ENCODE results near the gene HOXC13.

Gene HOXC13

DNA sequence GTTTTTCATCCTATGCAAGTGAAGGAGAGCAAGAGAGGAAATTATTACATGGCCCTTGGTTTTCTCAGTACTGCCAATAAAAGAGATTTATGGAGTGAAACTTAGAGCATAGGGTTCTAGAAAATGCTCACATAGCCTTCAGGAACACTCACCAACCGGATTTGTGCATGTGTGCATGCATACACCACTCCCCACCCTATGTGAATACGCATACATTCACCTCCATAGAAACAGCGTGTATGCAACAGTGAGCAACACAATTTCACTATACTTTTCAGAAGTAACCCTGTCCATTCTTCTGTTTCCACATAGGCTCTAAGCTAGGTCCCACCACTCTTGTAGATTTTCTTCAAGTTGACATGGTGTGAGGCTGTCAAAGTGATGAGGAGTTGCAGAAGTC, 31.5 kb upstream of the HOXC13 start:
- ATAC-seq (ENCODE audit: low read depth) (no peak), DNase-seq (ENCODE audit: low spot score) (no peak)
- Histone ChIP-seq H3K27me3 (ENCODE audit: insufficient read depth, poor library complexity, severe bottlenecking) (peaks cover 25% of the 10 kb centered on the region), H3K4me1 (ENCODE audit: insufficient read depth, poor library complexity, severe bottlenecking) (no peaks in the 10 kb centered on the region), H3K36me3 (ENCODE audit: low read depth) (no peaks in the 10 kb centered on the region), H3K27ac (ENCODE audit: poor library complexity, severe bottlenecking) (no peak overlapping the region), H3K9me3 (ENCODE audit: severe bottlenecking) (no peaks in the 10 kb centered on the region), H3K4me3 (ENCODE audit: severe bottlenecking) (no peak overlapping the region)
- TF ChIP-seq, protein P1, sequence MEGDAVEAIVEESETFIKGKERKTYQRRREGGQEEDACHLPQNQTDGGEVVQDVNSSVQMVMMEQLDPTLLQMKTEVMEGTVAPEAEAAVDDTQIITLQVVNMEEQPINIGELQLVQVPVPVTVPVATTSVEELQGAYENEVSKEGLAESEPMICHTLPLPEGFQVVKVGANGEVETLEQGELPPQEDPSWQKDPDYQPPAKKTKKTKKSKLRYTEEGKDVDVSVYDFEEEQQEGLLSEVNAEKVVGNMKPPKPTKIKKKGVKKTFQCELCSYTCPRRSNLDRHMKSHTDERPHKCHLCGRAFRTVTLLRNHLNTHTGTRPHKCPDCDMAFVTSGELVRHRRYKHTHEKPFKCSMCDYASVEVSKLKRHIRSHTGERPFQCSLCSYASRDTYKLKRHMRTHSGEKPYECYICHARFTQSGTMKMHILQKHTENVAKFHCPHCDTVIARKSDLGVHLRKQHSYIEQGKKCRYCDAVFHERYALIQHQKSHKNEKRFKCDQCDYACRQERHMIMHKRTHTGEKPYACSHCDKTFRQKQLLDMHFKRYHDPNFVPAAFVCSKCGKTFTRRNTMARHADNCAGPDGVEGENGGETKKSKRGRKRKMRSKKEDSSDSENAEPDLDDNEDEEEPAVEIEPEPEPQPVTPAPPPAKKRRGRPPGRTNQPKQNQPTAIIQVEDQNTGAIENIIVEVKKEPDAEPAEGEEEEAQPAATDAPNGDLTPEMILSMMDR (IDR thresholded peaks at IDR 0.05; ENCODE audit: poor library complexity, severe bottlenecking) = no peak

DNA sequence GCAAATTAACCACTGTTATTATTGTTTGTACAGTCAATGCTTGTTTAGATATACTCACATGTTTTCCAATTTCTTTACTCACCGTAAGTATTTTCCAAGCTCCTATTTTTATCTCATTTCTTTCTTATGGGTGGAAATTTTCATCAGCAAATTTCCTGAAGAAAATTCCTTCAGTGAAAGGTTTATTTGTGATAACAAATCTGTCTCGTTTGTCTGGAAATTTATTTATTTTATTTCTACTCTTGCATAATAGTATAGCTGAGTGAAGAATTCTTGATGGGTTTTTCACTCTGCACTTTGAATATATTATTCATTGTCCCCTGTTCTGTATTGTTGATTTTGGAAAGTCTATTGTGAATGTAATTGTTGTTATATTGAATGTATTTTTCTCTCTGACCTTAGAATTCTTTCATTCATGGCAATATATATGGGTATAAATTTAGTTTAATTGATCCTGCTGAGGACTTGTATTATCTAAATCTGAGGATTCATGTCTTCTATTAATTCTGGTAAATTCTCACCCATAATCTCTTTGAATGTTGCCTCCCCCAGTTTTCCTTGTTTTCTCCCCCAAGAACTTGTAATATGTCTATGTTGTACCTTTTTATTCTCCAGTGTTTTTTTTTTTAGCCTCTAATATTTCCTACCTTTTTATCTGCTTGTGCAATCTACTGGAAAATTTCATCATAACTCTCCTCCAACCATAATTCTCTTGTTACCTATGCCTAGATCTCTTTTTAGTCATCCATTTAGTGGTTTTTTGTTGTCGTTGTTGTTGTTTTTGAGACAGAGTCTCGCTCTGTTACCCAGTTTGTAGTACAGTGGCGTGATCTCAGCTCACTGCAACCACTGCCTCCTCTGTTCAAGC, 21.6 kb upstream of the HOXC13 start:
- Histone ChIP-seq H3K36me3 (ENCODE audit: low read depth) (no peaks in the 10 kb centered on the region), H3K9me3 (ENCODE audit: severe bottlenecking) (no peaks in the 10 kb centered on the region), H3K4me1 (ENCODE audit: insufficient read depth, poor library complexity, severe bottlenecking) (no peaks in the 10 kb centered on the region), H3K4me3 (ENCODE audit: severe bottlenecking) (no peak overlapping the region), H3K27me3 (ENCODE audit: insufficient read depth, poor library complexity, severe bottlenecking) (peaks cover 20% of the 10 kb centered on the region), H3K27ac (ENCODE audit: poor library complexity, severe bottlenecking) (no peak overlapping the region)
- DNase-seq (ENCODE audit: low spot score) (no peak), ATAC-seq (ENCODE audit: low read depth) (no peak)
- TF ChIP-seq, protein P1 (IDR thresholded peaks at IDR 0.05; ENCODE audit: poor library complexity, severe bottlenecking) = no peak

DNA sequence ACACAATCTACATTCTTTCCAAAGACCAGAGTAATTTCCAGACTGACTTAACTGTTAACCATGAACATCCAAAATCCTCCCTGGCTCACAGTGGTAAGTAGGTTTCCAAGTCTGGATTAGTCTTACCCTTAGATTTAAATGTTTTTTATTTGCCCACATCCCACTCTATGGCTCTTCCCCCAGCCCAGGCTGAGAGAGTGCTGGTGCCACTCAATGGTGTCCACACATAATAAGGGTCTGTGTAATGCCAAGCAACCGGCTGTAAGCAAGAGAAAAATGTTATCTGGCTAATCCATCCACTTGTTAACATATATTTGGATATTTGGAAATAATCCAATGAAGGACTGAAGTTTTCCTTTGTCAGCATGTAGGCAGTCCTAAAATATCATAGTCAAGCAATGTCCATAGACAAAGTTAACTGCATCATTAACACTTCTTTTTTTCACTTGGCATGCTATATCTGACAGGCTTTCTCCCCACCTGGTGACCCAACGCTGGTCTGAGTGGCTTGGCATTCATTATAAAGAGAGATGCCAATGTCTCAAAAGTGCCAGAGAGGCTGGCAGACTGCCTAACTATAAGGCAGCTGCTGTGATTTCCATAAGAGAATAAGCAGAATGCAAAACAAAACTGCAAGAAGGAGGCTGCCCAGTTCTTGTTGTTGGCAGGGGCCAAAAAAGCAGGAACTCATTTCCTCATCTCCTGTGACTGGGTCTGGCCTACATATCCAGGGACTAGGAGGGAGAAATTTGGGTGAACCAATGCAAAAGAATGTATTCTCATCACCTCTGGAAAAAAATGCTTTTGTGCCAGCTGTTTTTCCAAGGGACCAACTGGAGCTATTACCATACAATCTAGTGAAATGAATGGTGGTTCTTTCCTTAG, 13.9 kb upstream of the HOXC13 start:
- Histone ChIP-seq H3K27me3 (ENCODE audit: insufficient read depth, poor library complexity, severe bottlenecking) (peaks cover 73% of the 10 kb centered on the region), H3K36me3 (ENCODE audit: low read depth) (no peaks in the 10 kb centered on the region), H3K4me3 (ENCODE audit: severe bottlenecking) (no peak overlapping the region), H3K4me1 (ENCODE audit: insufficient read depth, poor library complexity, severe bottlenecking) (no peaks in the 10 kb centered on the region), H3K9me3 (ENCODE audit: severe bottlenecking) (no peaks in the 10 kb centered on the region), H3K27ac (ENCODE audit: poor library complexity, severe bottlenecking) (no peak overlapping the region)
- no peak for DNase-seq (ENCODE audit: low spot score)
- no peak for ATAC-seq (ENCODE audit: low read depth)
- TF ChIP-seq, protein P1 (IDR thresholded peaks at IDR 0.05; ENCODE audit: poor library complexity, severe bottlenecking) = no peak

DNA sequence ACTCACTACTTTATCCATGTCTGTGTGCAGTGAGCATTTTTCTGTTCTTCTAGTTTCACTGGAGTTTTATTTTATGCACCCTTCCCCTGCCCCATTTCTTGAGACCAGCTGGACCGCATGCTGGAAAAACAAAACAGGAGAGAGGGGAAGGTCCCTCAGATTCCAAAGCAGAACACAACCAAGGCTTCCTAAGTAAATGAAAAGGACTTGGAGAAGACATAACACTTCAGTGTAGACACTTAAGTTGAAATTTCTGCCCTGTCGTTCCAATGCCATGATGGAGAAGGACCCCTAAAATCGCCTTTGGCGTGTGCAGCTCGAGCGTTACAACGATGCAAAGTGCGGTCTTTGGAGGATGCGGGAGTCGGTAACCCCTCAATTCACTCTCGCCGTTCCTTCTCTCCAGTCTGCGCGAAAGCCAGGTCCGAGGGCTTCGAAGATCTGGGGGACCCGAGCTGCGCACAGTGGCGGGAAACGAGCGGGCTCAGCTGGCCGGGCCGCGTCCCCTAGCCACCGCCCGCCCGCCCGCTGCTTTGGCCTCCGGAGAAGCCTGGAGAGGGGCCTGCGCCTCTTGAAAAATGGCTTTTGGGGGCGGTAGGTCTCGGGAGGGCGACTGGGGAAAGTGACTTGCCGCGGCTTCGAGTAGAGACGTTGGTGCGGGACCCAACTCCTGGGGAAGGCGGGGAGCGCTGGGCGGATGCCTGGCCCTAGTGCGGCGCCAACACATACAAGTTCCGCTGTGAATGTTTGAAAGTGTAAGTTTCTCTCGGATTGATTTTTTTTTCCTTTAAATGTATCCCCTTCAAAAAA, 11.2 kb upstream of the HOXC13 start:
- TF ChIP-seq, protein P1 (IDR thresholded peaks at IDR 0.05; ENCODE audit: poor library complexity, severe bottlenecking) = no peak
- no peak for DNase-seq (ENCODE audit: low spot score)
- Histone ChIP-seq H3K27ac (ENCODE audit: poor library complexity, severe bottlenecking) (no peak overlapping the region), H3K9me3 (ENCODE audit: severe bottlenecking) (no peaks in the 10 kb centered on the region), H3K27me3 (ENCODE audit: insufficient read depth, poor library complexity, severe bottlenecking) (peaks cover 87% of the 10 kb centered on the region), H3K4me1 (ENCODE audit: insufficient read depth, poor library complexity, severe bottlenecking) (no peaks in the 10 kb centered on the region), H3K4me3 (ENCODE audit: severe bottlenecking) (no peak overlapping the region), H3K36me3 (ENCODE audit: low read depth) (no peaks in the 10 kb centered on the region)
- no peak for ATAC-seq (ENCODE audit: low read depth)

All from RWPE2 (cell line).